GM12878 (cell line): ENCODE data around the gene NPAS3. TPM values are rescaled to one million over a fixed set of nuclear protein-coding genes. Genes with fewer than 3 reads are reported as not detected.

Experiments used
- ATAC-seq: fragments of 200-7000 bp; cut with Tn5 transposase; 3 replicates; pipeline ENCODE4 v1.9.1; 2020; ENCODE audit warnings: mild to moderate bottlenecking, moderate library complexity
- BruUV-seq: library from RNA; stranded (reverse); fragments of 400-500 nt; replicated peaks from 2 replicates; lab custom pipeline; 2021; lab: Mats Ljungman, UMichigan
- CTCF ChIA-PET: fragments of 300-600 bp; sonication (Branson Sonifier 250); formaldehyde crosslinking; extraction: SDS; loops from one replicate; lab custom pipeline; 2021; ENCODE audit warnings: inconsistent platforms; lab: Yijun Ruan, JAX
- POLR2A ChIA-PET: fragments of 350-600 bp; formaldehyde crosslinking; extraction: SDS; loops from one replicate; lab custom pipeline; 2021; ENCODE audit warnings: inconsistent platforms; lab: Charles Lee
- RAD21 ChIA-PET: fragments of 300-600 bp; sonication (Branson Sonifier 250); formaldehyde crosslinking; loops from one replicate; lab custom pipeline; 2023; ENCODE audit warnings: antibody characterized with exemption; ENCODE audit not compliant: unreplicated experiment; lab: Charles Lee
- SMC1A ChIA-PET: fragments of 300-600 bp; sonication (Branson Sonifier 250); formaldehyde crosslinking; loops from one replicate; lab custom pipeline; 2023; ENCODE audit not compliant: unreplicated experiment, uncharacterized antibody; lab: Charles Lee
- DNase-seq: peaks from one replicate; pipeline ENCODE4 v3.0.0-alpha.2; 2011; ENCODE audit warnings: low read depth, low spot score
- FAIRE-seq: peaks from 3 replicates; lab custom pipeline; 2011; peaks lifted over from hg19 to GRCh38; lab: Jason Lieb, UNC
- H2AFZ ChIP-seq: 2 replicates; pipeline ENCODE4 v1.6.0; 2011; ENCODE audit warnings: low read depth, low read length, control low read depth; ENCODE audit not compliant: control insufficient read depth
- H3K27ac ChIP-seq: 2 replicates; pipeline ENCODE4 v1.5.1; 2011; ENCODE audit warnings: control low read depth; ENCODE audit not compliant: control insufficient read depth, insufficient read depth
- H3K27me3 ChIP-seq, 2 experiments: replicated peaks in 1 of 2; 2 replicates each; pipeline versions ENCODE4 v1.6.0 to v1.6.1; 2011; ENCODE audit warnings: low read length in 1 of 2; ENCODE audit not compliant: control insufficient read depth in 2 of 2, insufficient read depth in 2 of 2
- H3K36me3 ChIP-seq, 2 experiments: 2 replicates each; pipeline ENCODE4 v1.5.1; 2011; ENCODE audit warnings: low read length in 1 of 2; ENCODE audit not compliant: control insufficient read depth in 2 of 2, insufficient read depth in 2 of 2
- H3K4me1 ChIP-seq: 2 replicates; pipeline ENCODE4 v1.6.1; 2011; ENCODE audit warnings: mild to moderate bottlenecking, low read length, moderate library complexity, mixed read lengths; ENCODE audit not compliant: control insufficient read depth, insufficient read depth
- H3K4me2 ChIP-seq: 2 replicates; pipeline ENCODE4 v1.6.0; 2011; ENCODE audit warnings: control low read depth; ENCODE audit not compliant: control insufficient read depth, insufficient read depth
- H3K4me3 ChIP-seq: fragments of 200-600 bp; sonication (generic); 2 replicates; pipeline ENCODE4 v1.5.1; 2016
- H3K79me2 ChIP-seq: 2 replicates; pipeline ENCODE4 v1.6.0; 2011; ENCODE audit warnings: low read length; ENCODE audit not compliant: control insufficient read depth, insufficient read depth
- H3K9ac ChIP-seq: 2 replicates; pipeline ENCODE4 v1.8.0; 2011; ENCODE audit warnings: low read length, control low read depth, mixed read lengths; ENCODE audit not compliant: control insufficient read depth, insufficient read depth
- H3K9me3 ChIP-seq: replicated peaks from 3 replicates; pipeline ENCODE4 v1.5.1; 2011; ENCODE audit warnings: mild to moderate bottlenecking, low read length; ENCODE audit not compliant: control insufficient read depth, insufficient read depth
- H4K20me1 ChIP-seq: 2 replicates; pipeline ENCODE4 v1.6.0; 2011; ENCODE audit not compliant: control insufficient read depth, insufficient read depth
- ATF7 ChIP-seq: fragments of 450-650 bp; IDR thresholded peaks from 2 replicates; pipeline ENCODE4 v1.6.1; 2016; ENCODE audit warnings: low read depth, mild to moderate bottlenecking
- IKZF1 ChIP-seq: fragments of 450-650 bp; conservative IDR thresholded peaks from 2 replicates; pipeline ENCODE4 v1.6.1; 2017; ENCODE audit warnings: antibody characterized with exemption, mild to moderate bottlenecking
- KDM1A ChIP-seq: fragments of 200-600 bp; sonication (generic); IDR thresholded peaks from 2 replicates; pipeline ENCODE4 v1.6.1; 2016; ENCODE audit warnings: borderline replicate concordance
- MLLT1 ChIP-seq: fragments of 450-650 bp; IDR thresholded peaks from 2 replicates; pipeline ENCODE4 v1.6.1; 2016; ENCODE audit warnings: mild to moderate bottlenecking
- NBN ChIP-seq: fragments of 450-650 bp; IDR thresholded peaks from 2 replicates; pipeline ENCODE4 v1.6.1; 2016
- RELB ChIP-seq: fragments of 450-650 bp; IDR thresholded peaks from 2 replicates; pipeline ENCODE4 v1.6.1; 2017; ENCODE audit warnings: low read depth, mild to moderate bottlenecking, moderate library complexity
- WGBS: methylation state at CpG from one replicate; pipeline ENCODE4 v1.1.6; 2016; ENCODE audit warnings: low lambda C conversion rate; ENCODE audit not compliant: insufficient replicate concordance, insufficient coverage; ENCODE audit errors: missing lambda C conversion rate; 5-methylcytosine and 5-hydroxymethylcytosine counted together
- in situ Hi-C: fragments of 300-500 bp; cut with MboI; formaldehyde crosslinking; loops from 9 replicates; pipeline ENCODE4 v1.14.3; 2018; ENCODE audit warnings: mixed read lengths
- intact Hi-C: fragments of 100-400 bp; cut with micrococcal nuclease; formaldehyde crosslinking; loops from one replicate; pipeline ENCODE4 v1.14.2; 2022; ENCODE audit not compliant: unreplicated experiment
- polyA plus RNA-seq, 11 experiments: library from polyadenylated mRNA; depleted of rRNA in 4 of 11; unstranded in 6 of 11; stranded (reverse) in 5 of 11; fragments of >200 nt; fragmentation: Nextera tagmentation in 4 of 11; fragmentation: Illumina TruSeq in 1 of 11; extraction: Ambion mirVana in 4 of 11; extraction: Trizol in 1 of 11; gene quantifications; 1 replicate in 1 of 11; 2 replicates in 10 of 11; pipeline versions ENCODE4 v1.2.1 to v1.2.3, GENCODE V29; 2011 to 2016; ENCODE audit warnings: inconsistent platforms in 2 of 11, missing spikeins in 2 of 11, low read depth in 1 of 11
- total RNA-seq, 4 experiments: library from RNA; depleted of rRNA in 3 of 4; stranded (reverse); fragments of >200 nt in 3 of 4; fragmentation: Illumina TruSeq in 1 of 4; extraction: Trizol in 1 of 4; gene quantifications; 2 replicates each; pipeline versions ENCODE4 v1.2.1 to v1.2.3, GENCODE V29; 2013 to 2021
- TF ChIP-seq, protein P1 (sequence below): fragments of 450-650 bp; IDR thresholded peaks from 2 replicates; pipeline ENCODE4 v1.6.1; 2016; ENCODE audit warnings: mild to moderate bottlenecking, moderate library complexity, borderline replicate concordance

The NPAS3 gene
- total and polyA plus RNA-seq, 10 of the 15 experiments (the other 5 are each of a cell fraction or from before 2014, with no cell fraction given): under 0.01 to 2.7 (median 0.03) TPM; not detected in 6

DNA sequence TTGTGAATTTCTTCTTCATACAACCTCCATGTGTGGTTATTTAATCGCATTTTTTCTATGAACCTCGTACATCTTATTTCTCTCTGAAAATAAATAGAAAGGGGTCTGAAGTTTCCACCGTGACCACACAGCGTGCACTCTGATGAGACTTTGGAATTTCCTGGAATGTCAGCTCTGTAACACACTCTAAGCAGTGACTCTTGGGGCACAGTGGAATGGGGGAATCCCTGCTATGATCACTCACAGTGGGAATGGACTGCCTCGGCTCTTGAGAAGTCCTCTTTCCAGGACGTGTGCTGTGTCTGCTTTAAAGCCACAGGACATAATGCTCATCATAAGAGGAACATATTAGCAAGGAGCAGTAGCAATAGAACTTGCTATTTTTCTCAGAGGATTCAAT is 596.0 kb downstream of the NPAS3 start:
- Histone ChIP-seq H3K27me3 (no peaks in the 10 kb centered on the region), H4K20me1 (no peaks in the 10 kb centered on the region), H3K4me3 (no peak overlapping the region), H3K9me3 (no peaks in the 10 kb centered on the region), H3K9ac (no peak overlapping the region), H3K4me2 (no peak overlapping the region), H3K79me2 (no peaks in the 10 kb centered on the region), H3K4me1 (no peaks in the 10 kb centered on the region), H3K36me3 (no peaks in the 10 kb centered on the region), H2AFZ (no peak overlapping the region), H3K27ac (no peak overlapping the region)
- in situ Hi-C loops (no loop called here), intact Hi-C loops (no loop called here)
- SMC1A ChIA-PET: interaction anchor here (0.6 to 18.1 kb wide), 11 partner anchors 10 to 258 kb away, joined by 3 to 298 read pairs (median 4); no protein-coding TSS in a partner anchor
- CTCF ChIA-PET: interaction anchor here (1.5 kb wide), 2 partner anchors 33 to 141 kb away, joined by 4 to 7 read pairs; no protein-coding TSS in a partner anchor
- BruUV-seq: no TSS peak
- TF ChIP-seq IKZF1: 0 out of 2 replicates have a peak, but pooled peaks have one; percentile 9
- no peak for TF ChIP-seq KDM1A
- 25% methylated on average over 6 of the region's 6 CpGs for WGBS
- FAIRE-seq (no peak), ATAC-seq (no peak), DNase-seq (no peak)
- RAD21 ChIA-PET: interaction anchor here (0.7 to 12.6 kb wide), 8 partner anchors 8 to 141 kb away, joined by 3 to 279 read pairs (median 5); no protein-coding TSS in a partner anchor
- POLR2A ChIA-PET: interaction anchor here (0.7 to 9.8 kb wide), 3 partner anchors 11 to 77 kb away, joined by 3 to 105 read pairs (median 4); no protein-coding TSS in a partner anchor

GRCh38 chr14:33539918-33540357 is 601.3 kb downstream of the NPAS3 start:
- DNase-seq: peak; percentile 20
- Histone ChIP-seq H3K27me3 (no peaks in the 10 kb centered on the region), H3K27ac (no peak overlapping the region), H3K9ac (no peak overlapping the region), H3K36me3 (no peaks in the 10 kb centered on the region), H3K79me2 (no peaks in the 10 kb centered on the region), H3K4me3 (no peak overlapping the region), H4K20me1 (no peaks in the 10 kb centered on the region), H3K9me3 (no peaks in the 10 kb centered on the region), H3K4me1 (peaks cover 5% of the 10 kb centered on the region; the same call in 1 of the 2 replicates), H2AFZ (no peak overlapping the region), H3K4me2 (no peak overlapping the region)
- ChIA-PET SMC1A (interaction anchor here (0.8 to 9.1 kb wide), 18 partner anchors 11 to 252 kb away, joined by 3 to 215 read pairs (median 7); no protein-coding TSS in a partner anchor), POLR2A (interaction anchor here (0.6 to 8.7 kb wide), 10 partner anchors 9 to 105 kb away, joined by 3 to 86 read pairs (median 8); no protein-coding TSS in a partner anchor), CTCF (interaction anchor here (1.2 to 4.0 kb wide), 9 partner anchors 8 to 135 kb away, joined by 3 to 22 read pairs (median 6); no protein-coding TSS in a partner anchor), RAD21 (interaction anchor here (1.0 to 8.8 kb wide), 13 partner anchors 8 to 252 kb away, joined by 3 to 175 read pairs (median 5); no protein-coding TSS in a partner anchor)
- peak; percentile 47 for ATAC-seq
- FAIRE-seq: no peak
- intact Hi-C loops (no loop called here), in situ Hi-C loops (no loop called here)
- no TSS peak for BruUV-seq
- 10% methylated on average over 3 of the region's 3 CpGs for WGBS
- TF ChIP-seq ATF7 (peak; percentile 85), NBN (0 out of 2 replicates have a peak, but pooled peaks have one; percentile 31), MLLT1 (peak; percentile 54; the same call in 1 of the 2 replicates), RELB (peak; percentile 41; the same call in 1 of the 2 replicates)
- TF ChIP-seq, protein P1, sequence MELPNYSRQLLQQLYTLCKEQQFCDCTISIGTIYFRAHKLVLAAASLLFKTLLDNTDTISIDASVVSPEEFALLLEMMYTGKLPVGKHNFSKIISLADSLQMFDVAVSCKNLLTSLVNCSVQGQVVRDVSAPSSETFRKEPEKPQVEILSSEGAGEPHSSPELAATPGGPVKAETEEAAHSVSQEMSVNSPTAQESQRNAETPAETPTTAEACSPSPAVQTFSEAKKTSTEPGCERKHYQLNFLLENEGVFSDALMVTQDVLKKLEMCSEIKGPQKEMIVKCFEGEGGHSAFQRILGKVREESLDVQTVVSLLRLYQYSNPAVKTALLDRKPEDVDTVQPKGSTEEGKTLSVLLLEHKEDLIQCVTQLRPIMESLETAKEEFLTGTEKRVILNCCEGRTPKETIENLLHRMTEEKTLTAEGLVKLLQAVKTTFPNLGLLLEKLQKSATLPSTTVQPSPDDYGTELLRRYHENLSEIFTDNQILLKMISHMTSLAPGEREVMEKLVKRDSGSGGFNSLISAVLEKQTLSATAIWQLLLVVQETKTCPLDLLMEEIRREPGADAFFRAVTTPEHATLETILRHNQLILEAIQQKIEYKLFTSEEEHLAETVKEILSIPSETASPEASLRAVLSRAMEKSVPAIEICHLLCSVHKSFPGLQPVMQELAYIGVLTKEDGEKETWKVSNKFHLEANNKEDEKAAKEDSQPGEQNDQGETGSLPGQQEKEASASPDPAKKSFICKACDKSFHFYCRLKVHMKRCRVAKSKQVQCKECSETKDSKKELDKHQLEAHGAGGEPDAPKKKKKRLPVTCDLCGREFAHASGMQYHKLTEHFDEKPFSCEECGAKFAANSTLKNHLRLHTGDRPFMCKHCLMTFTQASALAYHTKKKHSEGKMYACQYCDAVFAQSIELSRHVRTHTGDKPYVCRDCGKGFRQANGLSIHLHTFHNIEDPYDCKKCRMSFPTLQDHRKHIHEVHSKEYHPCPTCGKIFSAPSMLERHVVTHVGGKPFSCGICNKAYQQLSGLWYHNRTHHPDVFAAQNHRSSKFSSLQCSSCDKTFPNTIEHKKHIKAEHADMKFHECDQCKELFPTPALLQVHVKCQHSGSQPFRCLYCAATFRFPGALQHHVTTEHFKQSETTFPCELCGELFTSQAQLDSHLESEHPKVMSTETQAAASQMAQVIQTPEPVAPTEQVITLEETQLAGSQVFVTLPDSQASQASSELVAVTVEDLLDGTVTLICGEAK: peak; percentile 12; the same call in 1 of the 2 replicates
